K562 (cell line): ENCODE data around the gene KRTAP6-1. TPM values are rescaled to one million over a fixed set of nuclear protein-coding genes. Genes with fewer than 3 reads are reported as not detected.

Experiments used
- ATAC-seq: fragments of 200-7000 bp; cut with Tn5 transposase; 3 replicates; pipeline ENCODE4 v1.9.1; 2020; ENCODE audit warnings: moderate library complexity
- BruUV-seq: library from RNA; stranded (reverse); fragments of 400-500 nt; replicated peaks from 2 replicates; lab custom pipeline; 2021; lab: Mats Ljungman, UMichigan
- CTCF ChIA-PET: fragments of 300-600 bp; formaldehyde crosslinking; extraction: SDS; loops from one replicate; lab custom pipeline; 2021; ENCODE audit warnings: low intra/inter-chr PET ratio; lab: Yijun Ruan, JAX
- POLR2A ChIA-PET: fragments of 300-600, 350-650 bp; sonication (Branson Sonifier 250); formaldehyde crosslinking; extraction: SDS; loops from one replicate; lab custom pipeline; 2021; ENCODE audit warnings: antibody characterized with exemption, inconsistent platforms; lab: Yijun Ruan, JAX
- DNase-seq, 4 experiments: peaks; one replicate each; pipeline versions ENCODE4 v3.0.0 to v3.0.0-alpha.2; 2011 to 2018; ENCODE audit warnings: low spot score in 3 of 4, mixed read lengths in 3 of 4; ENCODE audit errors: extremely low read depth in 1 of 4
- FAIRE-seq: peaks from 2 replicates; lab custom pipeline; 2011; peaks lifted over from hg19 to GRCh38; lab: Jason Lieb, UNC
- H2AFZ ChIP-seq: 2 replicates; pipeline ENCODE4 v1.6.0; 2011; ENCODE audit warnings: low read depth, low read length, control low read depth, inconsistent platforms
- H3K27ac ChIP-seq: fragments of 200-600 bp; 3 replicates; pipeline ENCODE4 v1.8.0; 2011; ENCODE audit warnings: low read depth, mild to moderate bottlenecking, control low read depth, inconsistent platforms, low read length, moderate library complexity, mixed read lengths; ENCODE audit errors: extremely low read depth
- H3K27me3 ChIP-seq, 2 experiments: fragments of 300-600 bp in 1 of 2; 2 replicates in 1 of 2; 3 replicates in 1 of 2; pipeline versions ENCODE4 v1.6.0 to v1.8.0; 2011; ENCODE audit warnings: inconsistent platforms in 2 of 2, low read length in 2 of 2, mild to moderate bottlenecking in 1 of 2, mixed read lengths in 1 of 2, moderate library complexity in 1 of 2; ENCODE audit not compliant: control insufficient read depth in 2 of 2, insufficient read depth in 2 of 2
- H3K36me3 ChIP-seq: fragments of 300-600 bp; 3 replicates; pipeline ENCODE4 v1.8.0; 2011; ENCODE audit warnings: mild to moderate bottlenecking, low read length, inconsistent platforms; ENCODE audit not compliant: control insufficient read depth, insufficient read depth
- H3K4me1 ChIP-seq, 2 experiments: fragments of 200-600 bp in 1 of 2; replicated peaks in 1 of 2; 2 replicates in 1 of 2; 3 replicates in 1 of 2; pipeline versions ENCODE4 v1.5.1 to v1.8.0; 2011; ENCODE audit warnings: inconsistent platforms in 2 of 2, low read length in 2 of 2, mild to moderate bottlenecking in 1 of 2, mixed read lengths in 1 of 2, moderate library complexity in 1 of 2; ENCODE audit not compliant: control insufficient read depth in 2 of 2, insufficient read depth in 2 of 2
- H3K4me2 ChIP-seq: 2 replicates; pipeline ENCODE4 v1.6.1; 2011; ENCODE audit warnings: low read length, control low read depth, inconsistent platforms, mixed read lengths; ENCODE audit not compliant: insufficient read depth
- H3K4me3 ChIP-seq: fragments of 200-600 bp; sonication (generic), shearing (Covaris generic); 2 replicates; pipeline ENCODE4 v1.5.1; 2016; ENCODE audit warnings: control low read depth, inconsistent platforms
- H3K79me2 ChIP-seq: fragments of 200-600 bp; 3 replicates; pipeline ENCODE4 v1.8.0; 2011; ENCODE audit warnings: low read length, inconsistent platforms; ENCODE audit not compliant: control insufficient read depth, insufficient read depth
- H3K9ac ChIP-seq, 2 experiments: 2 replicates each; pipeline versions ENCODE4 v1.6.0 to v1.6.1; 2011; ENCODE audit warnings: low read depth in 2 of 2, low read length in 2 of 2, control low read depth in 1 of 2, inconsistent platforms in 1 of 2, mild to moderate bottlenecking in 1 of 2, mixed read lengths in 1 of 2; ENCODE audit not compliant: insufficient read depth in 1 of 2
- H3K9me1 ChIP-seq: one replicate; pipeline ENCODE4 v1.6.0; 2011; ENCODE audit warnings: inconsistent platforms, mild to moderate bottlenecking, low read length, moderate library complexity; ENCODE audit not compliant: control insufficient read depth, insufficient read depth
- H3K9me3 ChIP-seq: replicated peaks from 2 replicates; pipeline ENCODE4 v1.5.1; 2011; ENCODE audit warnings: low read depth, low read length, inconsistent platforms; ENCODE audit not compliant: control insufficient read depth, insufficient read depth
- H4K20me1 ChIP-seq: replicated peaks from 2 replicates; pipeline ENCODE4 v1.6.1; 2011; ENCODE audit warnings: low read length, inconsistent platforms, mixed read lengths; ENCODE audit not compliant: control insufficient read depth, insufficient read depth
- BHLHE40 ChIP-seq: IDR thresholded peaks from 2 replicates; pipeline ENCODE4 v1.6.1; 2011; ENCODE audit warnings: low read length, improper control_type of control experiment
- CEBPB ChIP-seq: fragments of 450-650 bp; IDR thresholded peaks from 2 replicates; pipeline ENCODE4 v1.6.1; 2016; ENCODE audit warnings: missing genetic modification characterization, missing compliant biosample characterization
- CEBPG ChIP-seq, 3 experiments: fragments of 200-800 bp in 1 of 3; sonication (Bioruptor generic) in 1 of 3; sonication (generic) in 1 of 3; formaldehyde crosslinking in 1 of 3; IDR thresholded peaks in 2 of 3; conservative IDR thresholded peaks in 1 of 3; 2 replicates each; pipeline versions ENCODE4 v1.6.1 to v1.8.0; 2016 to 2022; ENCODE audit warnings: missing compliant biosample characterization in 2 of 3, missing genetic modification characterization in 2 of 3, mild to moderate bottlenecking in 1 of 3, missing genetic modification reagents in 1 of 3
- HDAC8 ChIP-seq: fragments of 450-650 bp; IDR thresholded peaks from 2 replicates; pipeline ENCODE4 v1.6.1; 2016; ENCODE audit warnings: mild to moderate bottlenecking, missing genetic modification characterization, moderate library complexity, missing compliant biosample characterization
- JUND ChIP-seq, 2 experiments: IDR thresholded peaks; 2 replicates in 1 of 2; 3 replicates in 1 of 2; pipeline ENCODE4 v1.6.1; 2011; ENCODE audit warnings: borderline replicate concordance in 2 of 2, low read depth in 2 of 2, low read length in 2 of 2, improper control_type of control experiment in 1 of 2, missing biosample characterization in 1 of 2, missing genetic modification characterization in 1 of 2, missing genetic modification reagents in 1 of 2
- MXI1 ChIP-seq: IDR thresholded peaks from 2 replicates; pipeline ENCODE4 v1.6.1; 2011; ENCODE audit warnings: low read depth, mild to moderate bottlenecking, improper control_type of control experiment, low read length
- ZNF253 ChIP-seq: fragments of 250-450 bp; sonication (Bioruptor Pico); conservative IDR thresholded peaks from 2 replicates; pipeline ENCODE4 v1.6.1; 2021; ENCODE audit warnings: mild to moderate bottlenecking
- WGBS: fragments of 100-300 bp; shearing (Covaris generic); methylation state at CpG from one replicate; pipeline ENCODE4 v1.1.6; 2016; ENCODE audit warnings: low coverage, mixed read lengths; ENCODE audit not compliant: insufficient coverage; ENCODE audit errors: missing lambda C conversion rate; 5-methylcytosine and 5-hydroxymethylcytosine counted together
- in situ Hi-C: fragments of 300-500 bp; cut with MboI; formaldehyde crosslinking; loops from 4 replicates; pipeline ENCODE4 v1.15.0; 2018; ENCODE audit warnings: inconsistent platforms, mixed read lengths
- intact Hi-C: fragments of 100-400 bp; cut with micrococcal nuclease; formaldehyde crosslinking; loops from 2 replicates; pipeline ENCODE4 v1.14.2; 2022
- polyA plus RNA-seq, 8 experiments: library from polyadenylated mRNA; depleted of rRNA in 4 of 8; stranded (reverse) in 5 of 8; unstranded in 3 of 8; fragments of >200 nt; fragmentation: Nextera tagmentation in 2 of 8; fragmentation: Illumina TruSeq in 1 of 8; extraction: Ambion mirVana in 2 of 8; extraction: Trizol in 1 of 8; gene quantifications; 2 replicates each; pipeline versions ENCODE4 v1.2.1 to v1.2.3, GENCODE V29; 2011 to 2014; ENCODE audit warnings: inconsistent platforms in 1 of 8, missing spikeins in 1 of 8
- total RNA-seq, 7 experiments: library from RNA; depleted of rRNA in 6 of 7; stranded (reverse); fragments of >200 nt in 6 of 7; fragmentation: Illumina TruSeq in 2 of 7; extraction: Trizol in 2 of 7; gene quantifications; 2 replicates each; pipeline versions ENCODE4 v1.2.1 to v1.2.3, GENCODE V29; 2011 to 2021; ENCODE audit warnings: low replicate concordance in 1 of 7
- TF ChIP-seq, protein P1 (sequence below): fragments of 450-650 bp; IDR thresholded peaks from 2 replicates; pipeline ENCODE4 v1.7.0; 2016; ENCODE audit warnings: borderline replicate concordance

Gene KRTAP6-1
- total and polyA plus RNA-seq, 9 of the 15 experiments (the other 6 are each of a cell fraction or from before 2014, with no cell fraction given): not detected

DNA sequence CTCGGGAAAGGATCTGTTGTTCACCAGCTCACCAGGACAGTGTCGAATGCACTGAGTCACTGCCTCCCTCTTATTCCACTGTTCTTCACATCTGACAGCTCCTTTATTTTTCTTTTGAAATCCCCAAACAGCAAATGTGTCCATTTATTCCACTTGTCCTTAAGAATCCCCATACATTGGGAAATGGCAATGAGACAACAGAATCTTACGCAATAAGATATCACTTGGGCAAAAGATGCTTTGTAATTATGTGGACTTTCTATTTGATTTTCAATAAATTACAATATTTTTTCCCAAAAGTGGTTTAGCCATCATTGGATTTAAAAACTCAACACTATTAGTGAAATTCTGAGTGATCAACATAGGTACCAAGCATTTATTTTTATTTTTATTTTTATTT is 25.0 kb upstream of the KRTAP6-1 start:
- Histone ChIP-seq H3K9ac (no peak overlapping the region), H3K9me1 (no peaks in the 10 kb centered on the region), H4K20me1 (no peaks in the 10 kb centered on the region), H3K4me1 (no peaks in the 10 kb centered on the region), H3K79me2 (no peaks in the 10 kb centered on the region), H3K27me3 (no peaks in the 10 kb centered on the region), H3K27ac (no peak overlapping the region), H3K4me2 (no peak overlapping the region), H2AFZ (no peak overlapping the region), H3K36me3 (no peaks in the 10 kb centered on the region), H3K9me3 (no peaks in the 10 kb centered on the region; the same call in 1 of the 2 replicates), H3K4me3 (no peak overlapping the region)
- TF ChIP-seq CEBPB (peak; percentile 49; the same call in 1 of the 2 replicates), BHLHE40 (no peak), CEBPG (CRISPR knock-in tag; IDR thresholded peaks at IDR 0.05) (no peak), CEBPG (tag; conservative IDR thresholded peaks at IDR 0.05 in 1 of 2, IDR thresholded peaks at IDR 0.05 in 1 of 2) (peak; percentile 11 to 79; a peak in 2 of 4 replicates)
- intact Hi-C loops: loop anchor here (10.0 kb wide), 1 partner anchor 184 kb away; no protein-coding TSS in a partner anchor
- ATAC-seq (no peak), DNase-seq (no peak), FAIRE-seq (no peak)
- POLR2A ChIA-PET: no interaction called here
- BruUV-seq: no TSS peak
- WGBS: 0% methylated on average over 3 of the region's 3 CpGs
- CTCF ChIA-PET: no interaction called here
- in situ Hi-C loops: no loop called here

DNA sequence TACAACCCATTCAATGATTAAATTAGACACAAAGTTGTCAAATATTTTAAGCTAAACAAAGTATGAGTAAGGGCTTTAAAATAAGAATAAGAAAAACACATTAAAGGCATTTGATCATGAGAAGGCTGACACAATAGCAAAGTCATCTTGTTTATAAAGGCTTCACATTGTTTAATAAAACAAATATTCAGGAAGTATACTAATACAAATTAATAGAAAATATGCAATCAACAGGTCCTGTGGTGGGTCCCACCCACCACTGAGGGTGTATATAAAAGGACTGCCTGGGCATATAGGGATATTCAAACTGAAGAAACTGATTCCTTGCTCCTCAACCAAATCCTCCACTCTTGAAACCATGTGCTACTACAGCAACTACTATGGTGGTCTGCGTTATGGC is 21.2 kb upstream of the KRTAP6-1 start, which contains the start of gene KRTAP20-2:
TSS of gene KRTAP20-2 (plus strand) at position 301 of the 400 bp plus-strand sequence. CDS start at position 359, 58 bp downstream.
- no TSS peak for BruUV-seq
- in situ Hi-C loops (no loop called here), intact Hi-C loops (loop anchor here (10.0 kb wide), 1 partner anchor 180 kb away; no protein-coding TSS in a partner anchor)
- 0% methylated on average over 1 of the region's 1 CpG for WGBS
- no peak for TF ChIP-seq JUND (IDR thresholded peaks at IDR 0.05; ENCODE audit: borderline replicate concordance, low read depth, low read length)
- no peak for TF ChIP-seq JUND (tag; IDR thresholded peaks at IDR 0.05; ENCODE audit: borderline replicate concordance, low read depth, low read length)
- TF ChIP-seq ZNF253 (CRISPR knock-in tag): no peak
- TF ChIP-seq, protein P1, sequence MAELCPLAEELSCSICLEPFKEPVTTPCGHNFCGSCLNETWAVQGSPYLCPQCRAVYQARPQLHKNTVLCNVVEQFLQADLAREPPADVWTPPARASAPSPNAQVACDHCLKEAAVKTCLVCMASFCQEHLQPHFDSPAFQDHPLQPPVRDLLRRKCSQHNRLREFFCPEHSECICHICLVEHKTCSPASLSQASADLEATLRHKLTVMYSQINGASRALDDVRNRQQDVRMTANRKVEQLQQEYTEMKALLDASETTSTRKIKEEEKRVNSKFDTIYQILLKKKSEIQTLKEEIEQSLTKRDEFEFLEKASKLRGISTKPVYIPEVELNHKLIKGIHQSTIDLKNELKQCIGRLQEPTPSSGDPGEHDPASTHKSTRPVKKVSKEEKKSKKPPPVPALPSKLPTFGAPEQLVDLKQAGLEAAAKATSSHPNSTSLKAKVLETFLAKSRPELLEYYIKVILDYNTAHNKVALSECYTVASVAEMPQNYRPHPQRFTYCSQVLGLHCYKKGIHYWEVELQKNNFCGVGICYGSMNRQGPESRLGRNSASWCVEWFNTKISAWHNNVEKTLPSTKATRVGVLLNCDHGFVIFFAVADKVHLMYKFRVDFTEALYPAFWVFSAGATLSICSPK: no peak
- TF ChIP-seq MXI1: no peak
- no peak for TF ChIP-seq HDAC8
- H3K9ac ChIP-seq: no peak within 1 kb of the TSS
- POLR2A ChIA-PET: no interaction called here
- H3K36me3 ChIP-seq: no peaks in the 10 kb centered on the region
- H3K4me1 ChIP-seq: no peaks in the 10 kb centered on the region
- no peak within 1 kb of the TSS for H2AFZ ChIP-seq
- CTCF ChIA-PET: no interaction called here
- H3K27ac ChIP-seq: no peak within 1 kb of the TSS
- FAIRE-seq (no peak), ATAC-seq (no peak), DNase-seq (no peak)
- no peaks in the 10 kb centered on the region for H3K9me1 ChIP-seq
- H4K20me1 ChIP-seq: no peaks in the 10 kb centered on the region
- no peaks in the 10 kb centered on the region for H3K79me2 ChIP-seq
- H3K4me3 ChIP-seq: no peak within 1 kb of the TSS
- H3K27me3 ChIP-seq: no peaks in the 10 kb centered on the region
- H3K4me2 ChIP-seq: no peak within 1 kb of the TSS
- H3K9me3 ChIP-seq: no peaks in the 10 kb centered on the region
